SJCRH30 (cell line): Measurements from ENCODE around the gene PINK1. TPM values are rescaled to one million over a fixed set of nuclear protein-coding genes. Genes with fewer than 3 reads are reported as not detected.
A peak's percentile ranks its signal among the peaks of the same experiment; 100 is the strongest.
"Not testable (repeated sequence)": the region's sequence is repeated elsewhere in the genome, so short reads cannot be mapped to it uniquely, and the experiment has no call there.

Experiments used
- DNase-seq, 2 experiments: peaks; one replicate each; pipeline ENCODE4 v3.0.0-alpha.2; 2015 to 2020
- H3K27ac ChIP-seq: fragments of 250-450 bp; sonication (Bioruptor Pico); 2 replicates; pipeline ENCODE4 v1.5.1; 2020; ENCODE audit warnings: mild to moderate bottlenecking, moderate library complexity
- H3K27me3 ChIP-seq: fragments of 250-450 bp; sonication (Bioruptor Pico); 2 replicates; pipeline ENCODE4 v1.5.1; 2020; ENCODE audit warnings: mild to moderate bottlenecking, moderate library complexity
- H3K36me3 ChIP-seq: fragments of 250-450 bp; sonication (Bioruptor Pico); 2 replicates; pipeline ENCODE4 v1.5.1; 2020; ENCODE audit warnings: mild to moderate bottlenecking, moderate library complexity
- H3K4me1 ChIP-seq: fragments of 250-450 bp; sonication (Bioruptor Pico); 2 replicates; pipeline ENCODE4 v1.5.1; 2020; ENCODE audit warnings: mild to moderate bottlenecking, moderate library complexity
- H3K4me3 ChIP-seq: fragments of 250-450 bp; sonication (Bioruptor Pico); 2 replicates; pipeline ENCODE4 v1.5.1; 2020; ENCODE audit warnings: mild to moderate bottlenecking, moderate library complexity
- H3K9me3 ChIP-seq: fragments of 250-450 bp; sonication (Bioruptor Pico); replicated peaks from 2 replicates; pipeline ENCODE4 v1.5.1; 2020; ENCODE audit warnings: mild to moderate bottlenecking, moderate library complexity
- total RNA-seq: library from RNA; depleted of rRNA; stranded (reverse); fragments of >200 nt; shearing (Covaris generic); gene quantifications from 2 replicates; pipeline ENCODE4 v1.2.3, GENCODE V29; 2014

The PINK1 gene
- total RNA-seq, 1 experiment from 2014 or later = 14.8 TPM

DNA sequence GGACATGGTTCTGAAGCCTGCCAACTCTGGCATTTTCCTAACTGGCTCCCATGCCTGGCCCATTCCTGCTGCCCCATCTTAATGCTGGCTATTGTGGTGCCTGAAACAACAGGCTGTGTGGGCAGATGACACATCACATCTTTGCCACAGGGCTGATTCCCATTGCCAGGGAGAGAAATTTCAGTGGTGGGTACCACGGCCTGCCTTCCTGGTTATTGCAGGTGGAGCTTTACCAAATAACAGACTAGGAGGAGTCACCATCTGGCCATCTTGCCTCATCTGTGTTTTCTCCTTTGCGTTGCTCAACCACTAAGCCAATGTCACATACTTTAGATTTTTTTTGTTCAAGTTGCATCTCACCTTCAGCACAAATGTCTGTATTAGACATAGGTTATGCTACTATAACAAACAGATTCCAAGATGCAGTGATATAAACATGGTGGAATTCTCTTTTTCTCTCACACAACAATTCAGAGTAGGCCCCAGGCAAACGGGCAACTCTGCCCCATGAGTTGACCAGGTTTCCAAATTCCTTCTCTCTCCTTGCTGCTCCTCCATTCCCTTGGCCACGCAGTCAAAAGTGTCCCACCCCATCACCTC, 30.3 kb upstream of the PINK1 start:
- Histone ChIP-seq H3K27ac (no peak overlapping the region), H3K4me1 (peaks cover 23% of the 10 kb centered on the region), H3K27me3 (no peaks in the 10 kb centered on the region; the same call in 1 of the 2 replicates), H3K36me3 (no peaks in the 10 kb centered on the region), H3K9me3 (0 out of 2 replicates have a peak, but pooled peaks cover 5% of the 10 kb centered on the region), H3K4me3 (no peak overlapping the region)
- no peak for DNase-seq

DNA sequence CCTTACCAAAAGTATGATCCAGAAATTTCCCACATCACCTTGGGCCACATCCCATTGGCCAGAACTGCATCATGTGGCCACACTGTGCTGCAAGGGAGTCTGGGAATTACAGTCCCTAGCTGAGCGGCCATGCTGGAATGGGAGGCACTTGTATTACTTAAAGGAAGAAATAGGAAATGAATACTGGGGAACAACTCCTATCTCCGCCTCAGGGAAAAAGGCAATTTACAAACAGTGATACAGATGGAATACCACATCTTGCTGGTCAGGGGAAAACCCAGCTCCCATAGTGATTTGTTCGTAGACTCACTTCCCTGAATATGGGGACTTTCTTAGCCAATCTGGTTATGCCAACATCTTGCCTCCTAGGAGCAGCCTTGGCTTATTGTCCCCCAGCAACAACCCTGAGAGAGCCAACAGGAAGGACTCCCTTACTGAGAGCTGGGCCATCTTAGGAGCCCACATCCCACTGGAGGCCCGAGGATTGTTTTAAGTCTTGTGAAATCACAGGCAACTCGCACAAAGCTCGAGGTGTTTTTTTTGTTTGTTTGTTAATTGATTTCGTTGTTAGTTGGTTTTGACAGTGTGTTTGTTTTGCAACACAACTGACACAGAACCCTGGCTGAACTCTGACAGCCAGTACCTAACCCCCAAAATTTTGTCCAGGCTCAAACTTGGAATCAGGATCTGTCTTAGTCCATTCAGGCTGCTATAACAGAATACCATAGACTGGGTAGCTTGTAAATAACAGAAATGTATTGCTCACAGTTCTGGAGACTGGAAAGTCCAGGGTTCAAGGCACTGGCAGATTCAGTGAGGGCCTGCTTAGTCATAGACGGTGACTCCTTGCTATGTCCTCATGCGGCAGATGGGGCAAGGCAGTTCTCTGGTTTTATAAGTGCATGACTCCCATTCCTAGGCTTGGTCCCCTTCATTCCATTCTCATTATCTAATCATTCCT, 29.5 kb upstream of the PINK1 start:
- H3K27me3 ChIP-seq = no peaks in the 10 kb centered on the region
- DNase-seq = peak; percentile 41 to 44
- H3K4me3 ChIP-seq = no peak overlapping the region
- H3K9me3 ChIP-seq = 0 out of 2 replicates have a peak, but pooled peaks cover 5% of the 10 kb centered on the region
- H3K4me1 ChIP-seq = peaks cover 23% of the 10 kb centered on the region
- peak overlapping the region; percentile 22 for H3K27ac ChIP-seq
- no peaks in the 10 kb centered on the region for H3K36me3 ChIP-seq

DNA sequence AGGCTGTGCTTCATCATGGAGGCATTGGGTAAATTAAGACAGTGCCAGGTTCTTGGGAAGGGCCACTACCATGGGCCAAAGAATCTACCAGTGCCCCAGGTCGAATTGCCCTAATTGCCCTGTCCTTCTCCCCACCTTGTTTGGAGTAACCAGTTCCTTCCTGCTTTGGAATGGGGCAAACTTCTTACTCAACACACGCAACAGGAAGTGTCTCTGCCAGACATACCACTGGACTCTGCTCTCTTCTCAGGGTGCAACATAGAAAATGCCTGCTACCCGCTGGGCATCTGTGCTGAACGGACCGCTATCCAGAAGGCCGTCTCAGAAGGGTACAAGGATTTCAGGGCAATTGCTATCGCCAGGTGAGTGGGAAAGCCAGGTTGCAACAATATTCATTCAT, 28.6 kb upstream of the PINK1 start:
- 0 out of 2 replicates have a peak, but pooled peaks cover 5% of the 10 kb centered on the region for H3K9me3 ChIP-seq
- peaks cover 28% of the 10 kb centered on the region for H3K4me1 ChIP-seq
- H3K4me3 ChIP-seq = no peak overlapping the region
- H3K27me3 ChIP-seq = no peaks in the 10 kb centered on the region
- H3K27ac ChIP-seq = peak overlapping the region; percentile 22
- H3K36me3 ChIP-seq = no peaks in the 10 kb centered on the region
- no peak for DNase-seq

DNA sequence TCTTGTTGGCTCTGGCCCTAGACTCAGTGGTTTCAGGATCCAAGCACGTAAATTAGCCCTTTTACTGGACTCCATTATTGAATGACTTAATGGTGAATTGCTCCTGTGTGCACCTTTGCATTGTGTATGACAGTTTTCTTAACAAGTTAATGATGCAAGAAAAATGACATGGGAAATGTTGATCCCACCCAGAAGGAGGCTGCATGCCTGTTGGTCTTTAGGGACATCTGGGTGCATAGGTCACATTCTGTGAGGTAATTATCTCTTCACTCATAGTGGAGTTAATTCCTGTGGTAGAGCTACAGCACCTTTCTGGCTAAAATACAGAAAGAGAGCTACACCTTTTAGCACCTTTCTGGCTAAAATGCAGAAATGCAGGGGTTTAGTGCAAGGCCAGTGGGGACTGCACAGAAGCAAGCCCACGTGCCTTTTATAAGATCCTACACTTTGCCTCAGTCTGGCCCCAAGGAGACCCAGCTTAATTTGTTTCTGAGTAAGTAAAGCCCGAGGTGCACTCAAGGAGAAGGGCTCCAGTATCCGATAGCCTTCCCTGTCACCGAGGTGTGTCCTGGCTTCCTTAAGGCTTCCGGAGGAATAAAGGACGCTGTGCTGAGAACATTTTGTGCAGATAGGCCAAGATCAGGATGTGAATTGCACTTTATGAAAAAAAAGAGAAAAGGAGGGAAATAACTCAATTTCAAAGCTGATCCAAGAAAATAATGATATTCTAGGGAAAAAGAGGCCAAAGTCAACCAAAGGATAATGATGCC, 26.3 kb upstream of the PINK1 start:
- not testable (repeated sequence) for H3K36me3 ChIP-seq, H3K9me3 ChIP-seq, H3K27ac ChIP-seq, H3K27me3 ChIP-seq, H3K4me3 ChIP-seq, DNase-seq
- H3K4me1 ChIP-seq = peaks cover 20% of the 10 kb centered on the region

DNA sequence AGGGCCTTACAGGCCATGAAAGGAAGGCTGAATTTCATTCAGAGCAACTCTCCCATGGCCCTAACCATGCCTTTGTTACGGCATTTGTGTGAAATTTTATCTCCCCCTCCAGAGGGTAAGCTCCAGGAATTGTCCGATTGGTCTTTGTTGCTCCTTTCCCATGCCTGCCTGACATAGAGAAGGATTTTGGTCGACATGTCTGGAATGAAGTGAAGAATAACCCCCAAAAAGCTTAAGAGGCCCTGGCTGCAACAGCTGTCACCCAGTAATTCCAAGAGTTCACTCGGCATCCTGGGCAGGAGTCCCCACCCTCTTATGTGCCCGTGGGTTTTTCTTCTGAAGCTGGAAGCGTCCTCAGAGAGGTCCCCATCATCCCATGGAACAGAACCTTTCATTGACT, 23.7 kb upstream of the PINK1 start:
- Histone ChIP-seq H3K27ac (peak overlapping the region; percentile 56), H3K4me3 (peak overlapping the region; percentile 2), H3K4me1 (peaks cover 18% of the 10 kb centered on the region), H3K36me3 (no peaks in the 10 kb centered on the region), H3K27me3 (no peaks in the 10 kb centered on the region), H3K9me3 (no peaks in the 10 kb centered on the region)
- DNase-seq = peak; percentile 80 to 90

DNA sequence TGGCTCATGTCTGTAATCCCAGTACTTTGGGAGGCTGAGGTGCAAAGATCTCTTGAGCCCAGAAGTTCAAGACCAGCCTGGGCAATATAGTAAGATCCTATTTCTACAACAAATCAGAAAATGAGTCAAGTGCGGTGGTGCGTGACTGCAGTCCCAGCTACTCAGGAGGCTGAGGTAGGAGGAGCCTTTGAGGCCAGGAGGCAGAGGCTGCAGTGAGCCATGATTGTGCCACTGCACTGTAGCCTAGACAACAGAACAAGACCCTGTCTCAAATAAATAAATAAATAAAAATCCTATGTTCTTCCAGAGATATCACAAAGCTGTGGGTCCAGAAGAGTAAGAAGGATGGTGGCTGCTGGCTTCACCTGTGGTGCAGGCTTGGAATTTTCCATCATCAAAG, 22.3 kb upstream of the PINK1 start:
- Histone ChIP-seq H3K4me1 (peaks cover 16% of the 10 kb centered on the region), H3K36me3 (no peaks in the 10 kb centered on the region), H3K4me3 (no peak overlapping the region), H3K27ac (no peak overlapping the region), H3K27me3 (no peaks in the 10 kb centered on the region), H3K9me3 (no peaks in the 10 kb centered on the region)
- no peak for DNase-seq

DNA sequence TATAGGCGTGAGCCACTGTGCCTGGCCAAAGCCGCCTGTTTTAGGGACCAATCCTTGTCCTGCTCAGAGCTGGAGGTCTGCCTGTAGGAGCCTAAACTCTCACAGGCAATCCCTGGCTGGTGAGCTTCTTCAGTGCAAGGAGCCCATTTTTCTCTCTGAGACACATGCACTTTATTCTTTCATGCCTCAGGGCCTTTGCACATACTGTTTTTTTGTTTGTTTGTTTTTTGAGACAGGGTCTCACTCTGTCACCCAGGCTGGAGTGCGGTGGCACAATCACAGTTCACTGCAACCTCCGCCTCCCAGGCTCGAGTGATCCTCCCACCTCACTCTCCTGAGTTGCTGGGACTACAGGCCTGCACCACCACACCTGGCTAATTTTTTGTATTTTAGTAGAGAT, 21.6 kb upstream of the PINK1 start:
- Histone ChIP-seq H3K4me1 (peaks cover 16% of the 10 kb centered on the region), H3K27ac (no peak overlapping the region), H3K4me3 (no peak overlapping the region), H3K9me3 (no peaks in the 10 kb centered on the region), H3K27me3 (no peaks in the 10 kb centered on the region), H3K36me3 (no peaks in the 10 kb centered on the region)
- no peak for DNase-seq

DNA sequence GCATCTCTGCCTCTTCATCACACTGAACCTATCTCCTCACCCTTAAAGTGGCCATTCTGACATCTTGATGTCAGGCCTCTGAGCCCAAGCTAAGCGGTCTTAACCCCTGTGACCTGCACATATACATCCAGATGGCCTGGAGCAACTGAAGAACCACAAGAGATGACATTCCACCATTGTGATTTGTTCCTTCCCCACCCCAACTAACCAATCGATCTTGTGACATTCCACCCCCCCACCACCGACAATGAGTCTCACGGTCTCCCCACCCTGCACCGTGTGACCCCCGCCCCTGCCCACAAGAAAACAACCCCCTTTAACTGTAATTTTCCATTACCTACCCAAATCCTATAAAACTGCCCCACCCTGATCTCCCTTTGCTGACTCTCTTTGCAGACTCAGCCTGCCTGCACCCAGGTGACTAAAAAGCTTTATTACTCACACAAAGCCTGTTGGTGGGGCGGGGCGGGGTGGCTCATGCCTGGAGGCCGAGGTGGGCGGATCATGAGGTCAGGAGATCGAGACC, 21.0 kb upstream of the PINK1 start:
- H3K27me3 ChIP-seq = no peaks in the 10 kb centered on the region
- no peak for DNase-seq
- no peaks in the 10 kb centered on the region for H3K36me3 ChIP-seq
- peaks cover 16% of the 10 kb centered on the region for H3K4me1 ChIP-seq
- H3K4me3 ChIP-seq = no peak overlapping the region
- no peaks in the 10 kb centered on the region for H3K9me3 ChIP-seq
- H3K27ac ChIP-seq = no peak overlapping the region

DNA sequence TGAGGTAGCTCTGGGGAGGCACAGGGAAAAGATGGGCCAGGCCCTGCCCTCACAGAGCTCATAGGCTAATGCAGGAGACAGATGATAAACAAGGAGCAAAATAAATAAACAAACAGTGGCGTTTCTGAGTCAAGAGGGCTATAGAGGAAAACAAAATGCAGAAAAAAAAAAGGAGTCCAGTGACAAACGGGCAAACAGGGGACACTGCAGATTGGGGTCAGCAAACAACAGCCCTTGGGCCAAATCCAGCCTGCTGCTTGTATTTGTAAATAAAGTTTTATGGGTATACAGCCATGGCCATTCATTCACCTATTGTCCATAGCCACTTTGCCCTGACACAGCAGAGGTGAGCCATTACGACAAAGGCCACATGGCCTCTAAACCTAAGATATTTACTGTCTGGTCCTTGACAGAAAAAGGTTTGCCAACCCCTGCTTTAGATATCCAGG, 19.1 kb upstream of the PINK1 start:
- H3K27me3 ChIP-seq = 0 out of 2 replicates have a peak, but pooled peaks cover 3% of the 10 kb centered on the region
- no peak overlapping the region for H3K4me3 ChIP-seq
- peaks cover 13% of the 10 kb centered on the region for H3K4me1 ChIP-seq
- H3K36me3 ChIP-seq = no peaks in the 10 kb centered on the region
- no peak overlapping the region for H3K27ac ChIP-seq
- no peaks in the 10 kb centered on the region for H3K9me3 ChIP-seq
- DNase-seq = no peak

DNA sequence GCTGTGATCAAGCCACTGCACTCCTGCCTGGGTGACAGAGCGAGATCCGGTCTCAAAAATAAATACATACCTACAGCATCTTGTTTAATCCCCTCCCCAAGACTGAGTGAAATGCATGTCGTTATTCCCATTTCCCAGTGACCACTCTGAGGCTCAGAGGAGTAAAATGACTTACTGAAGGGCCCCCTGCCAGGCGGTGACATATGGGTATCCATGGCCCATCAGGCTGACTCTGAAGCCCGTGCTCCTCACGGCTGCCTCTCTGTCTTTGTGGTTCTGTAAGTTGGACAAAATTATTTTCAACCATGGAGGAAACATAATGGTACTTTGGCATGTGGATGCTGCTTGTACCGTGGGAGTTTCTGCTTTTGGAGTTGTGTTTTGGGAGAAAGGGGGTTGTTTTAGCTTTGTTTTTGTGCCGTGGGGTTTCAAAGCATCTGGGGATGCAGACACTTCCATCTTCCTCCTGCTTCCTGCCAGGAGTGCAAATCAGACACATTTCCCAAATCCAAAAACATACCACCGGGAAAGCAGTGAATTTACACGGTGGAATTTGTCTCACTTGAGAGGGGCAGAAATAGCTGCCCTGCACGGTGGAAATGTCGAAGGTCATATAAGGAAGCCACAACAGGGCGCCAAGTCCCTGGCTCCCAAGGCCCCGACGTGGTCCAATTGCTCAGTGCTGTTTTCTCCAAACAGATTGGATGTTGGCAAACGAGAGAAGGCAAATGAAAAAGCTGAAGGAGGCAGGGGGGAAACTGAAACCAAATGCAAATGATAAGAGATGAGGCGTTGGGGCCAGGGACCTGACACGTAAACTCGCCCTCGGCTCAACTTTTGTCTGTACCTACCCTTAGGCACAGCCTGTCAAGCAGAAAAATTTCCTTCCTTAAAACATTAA, 17.1 kb upstream of the PINK1 start:
- Histone ChIP-seq H3K27me3 (peaks cover 3% of the 10 kb centered on the region; the same call in 1 of the 2 replicates), H3K27ac (no peak overlapping the region), H3K4me3 (no peak overlapping the region), H3K9me3 (no peaks in the 10 kb centered on the region), H3K4me1 (peaks cover 8% of the 10 kb centered on the region), H3K36me3 (no peaks in the 10 kb centered on the region)
- no peak for DNase-seq

DNA sequence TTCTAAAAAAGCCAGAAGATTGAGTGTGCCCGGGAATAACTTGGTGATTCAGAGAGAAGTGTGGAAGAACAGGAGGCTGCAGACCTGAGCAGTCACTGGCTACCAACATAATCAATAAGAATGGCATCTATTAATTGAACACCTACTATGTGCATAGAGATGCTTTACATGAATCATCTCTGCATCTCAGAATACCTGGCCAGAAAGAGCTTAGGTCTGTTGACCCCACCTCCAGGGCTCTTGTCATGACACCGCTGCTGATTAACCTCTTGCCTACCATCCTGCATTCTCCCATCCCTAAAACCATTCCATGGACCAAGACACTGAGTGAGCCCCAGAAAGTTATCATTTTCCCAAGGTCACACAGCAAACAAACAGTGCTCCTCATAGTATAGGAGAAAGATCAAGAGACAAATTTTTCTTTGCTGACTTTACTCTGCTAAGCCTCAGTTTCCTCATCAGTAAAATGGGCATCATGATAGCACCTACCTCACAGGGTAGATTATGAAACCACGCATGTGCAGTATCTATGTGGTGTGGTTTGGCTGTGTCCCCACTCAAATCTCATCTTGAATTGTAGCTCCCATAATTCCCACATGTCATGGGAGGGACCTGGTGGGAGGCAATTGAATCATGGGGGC, 16.3 kb upstream of the PINK1 start:
- peaks cover 3% of the 10 kb centered on the region; the same call in 1 of the 2 replicates for H3K27me3 ChIP-seq
- H3K9me3 ChIP-seq = no peaks in the 10 kb centered on the region

DNA sequence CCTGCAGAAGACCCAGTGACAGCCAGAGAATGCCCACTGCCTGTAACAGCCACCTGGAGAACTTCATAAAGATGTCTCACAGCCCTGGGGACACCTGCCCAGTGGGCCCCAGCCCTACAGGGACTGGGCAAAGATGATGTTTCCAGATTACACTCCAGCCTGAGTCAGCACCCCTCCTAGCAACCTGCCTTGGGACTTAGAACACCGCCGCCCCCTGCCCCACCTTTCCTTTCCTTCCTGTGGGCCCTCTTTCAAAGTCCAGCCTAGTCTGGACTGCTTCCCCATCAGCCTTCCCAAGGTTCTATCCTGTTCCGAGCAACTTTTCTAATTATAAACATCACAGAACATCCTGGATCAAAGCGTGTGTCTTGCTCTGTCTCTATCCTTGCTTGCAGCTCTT, 14.7 kb upstream of the PINK1 start:
- no peak for DNase-seq
- no peaks in the 10 kb centered on the region for H3K36me3 ChIP-seq
- peaks cover 3% of the 10 kb centered on the region; the same call in 1 of the 2 replicates for H3K27me3 ChIP-seq

More for the DNA sequence above, 16.3 kb upstream of the PINK1 start:
- no peaks in the 10 kb centered on the region for H3K36me3 ChIP-seq
- no peak overlapping the region for H3K4me3 ChIP-seq
- peaks cover 8% of the 10 kb centered on the region for H3K4me1 ChIP-seq
- no peak overlapping the region for H3K27ac ChIP-seq
- DNase-seq = no peak

DNA sequence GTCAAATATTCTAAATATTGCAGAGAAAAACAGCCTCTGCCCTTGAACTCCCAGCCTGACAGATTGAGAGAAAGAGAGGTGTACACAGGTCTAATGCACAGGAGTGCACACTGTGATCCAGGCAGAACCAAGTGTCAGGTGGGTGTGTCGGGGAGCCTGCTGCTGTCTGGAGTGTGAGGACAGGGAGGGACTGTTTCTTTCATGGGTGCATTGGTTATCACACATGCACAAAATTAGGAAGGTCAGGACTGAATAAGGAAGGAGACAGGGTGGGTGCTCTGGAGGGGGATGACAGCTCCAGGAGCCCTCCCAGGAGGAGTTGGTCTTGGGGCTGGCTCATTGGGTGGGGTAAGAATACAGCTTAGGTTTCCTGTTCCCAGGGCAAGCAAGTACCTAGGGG, 13.3 kb upstream of the PINK1 start:
- Histone ChIP-seq H3K4me3 (no peak overlapping the region), H3K27ac (no peak overlapping the region), H3K27me3 (peaks cover 5% of the 10 kb centered on the region; the same call in 1 of the 2 replicates), H3K36me3 (no peaks in the 10 kb centered on the region), H3K9me3 (0 out of 2 replicates have a peak, but pooled peaks cover 3% of the 10 kb centered on the region), H3K4me1 (no peaks in the 10 kb centered on the region)
- no peak for DNase-seq

More for the DNA sequence above, 14.7 kb upstream of the PINK1 start:
- no peak overlapping the region for H3K4me3 ChIP-seq
- no peak overlapping the region for H3K27ac ChIP-seq
- no peaks in the 10 kb centered on the region for H3K9me3 ChIP-seq
- peaks cover 5% of the 10 kb centered on the region for H3K4me1 ChIP-seq
